H9 (cell line): ENCODE data around the gene TMEM145. TPM values are rescaled to one million over a fixed set of nuclear protein-coding genes. Genes with fewer than 3 reads are reported as not detected.

Experiments
- DNase-seq: peaks from one replicate; pipeline ENCODE4 v3.0.0-alpha.2; 2017
- H2AFZ ChIP-seq: one replicate; pipeline ENCODE4 v1.6.1; 2013; ENCODE audit warnings: mild to moderate bottlenecking, low read length, control low read depth, moderate library complexity
- H2AK5ac ChIP-seq: 2 replicates; pipeline ENCODE4 v1.6.1; 2013; ENCODE audit warnings: low read length, control low read depth, mixed read lengths; ENCODE audit not compliant: insufficient read length
- H2BK120ac ChIP-seq: one replicate; pipeline ENCODE4 v1.6.1; 2013; ENCODE audit warnings: low read depth, mild to moderate bottlenecking, low read length, control low read depth, inconsistent platforms; ENCODE audit not compliant: poor library complexity, severe bottlenecking
- H2BK12ac ChIP-seq: 2 replicates; pipeline ENCODE4 v1.6.1; 2013; ENCODE audit warnings: low read length, control low read depth, mixed read lengths, low read depth; ENCODE audit not compliant: insufficient read length
- H2BK15ac ChIP-seq: 2 replicates; pipeline ENCODE4 v1.6.1; 2013; ENCODE audit warnings: low read depth, low read length, control low read depth
- H2BK20ac ChIP-seq: one replicate; pipeline ENCODE4 v1.6.1; 2013; ENCODE audit warnings: low read depth, mild to moderate bottlenecking, low read length, control low read depth, inconsistent platforms; ENCODE audit not compliant: poor library complexity, severe bottlenecking
- H2BK5ac ChIP-seq: 2 replicates; pipeline ENCODE4 v1.6.1; 2013; ENCODE audit warnings: low read length, control low read depth, mixed read lengths; ENCODE audit not compliant: insufficient read length
- H3K14ac ChIP-seq: 2 replicates; pipeline ENCODE4 v1.6.1; 2013; ENCODE audit warnings: low read length, control low read depth; ENCODE audit not compliant: insufficient read depth
- H3K18ac ChIP-seq: 2 replicates; pipeline ENCODE4 v1.6.1; 2013; ENCODE audit warnings: low read depth, mild to moderate bottlenecking, mixed read lengths, low read length, control low read depth; ENCODE audit not compliant: insufficient read length
- H3K23ac ChIP-seq: 2 replicates; pipeline ENCODE4 v1.6.1; 2013; ENCODE audit warnings: low read length, control low read depth, mixed read lengths, low read depth; ENCODE audit not compliant: insufficient read length
- H3K23me2 ChIP-seq: 2 replicates; pipeline ENCODE4 v1.6.1; 2013; ENCODE audit warnings: low read depth, mild to moderate bottlenecking, mixed read lengths, low read length, control low read depth; ENCODE audit not compliant: insufficient read length, poor library complexity, severe bottlenecking
- H3K27ac ChIP-seq: 2 replicates; pipeline ENCODE4 v1.5.1; 2013; ENCODE audit warnings: low read length, control low read depth, mixed read lengths, low read depth; ENCODE audit not compliant: insufficient read length
- H3K27me3 ChIP-seq: 2 replicates; pipeline ENCODE4 v1.6.1; 2013; ENCODE audit warnings: low read length, control low read depth, inconsistent platforms; ENCODE audit not compliant: insufficient read depth
- H3K4ac ChIP-seq: 2 replicates; pipeline ENCODE4 v1.6.1; 2013; ENCODE audit warnings: low read depth, mild to moderate bottlenecking, control low read depth, inconsistent platforms, low read length, moderate library complexity
- H3K4me1 ChIP-seq: 2 replicates; pipeline ENCODE4 v1.6.1; 2013; ENCODE audit warnings: low read length, control low read depth, inconsistent platforms; ENCODE audit not compliant: insufficient read depth
- H3K4me2 ChIP-seq: 2 replicates; pipeline ENCODE4 v1.6.1; 2013; ENCODE audit warnings: low read length, control low read depth, mixed read lengths; ENCODE audit not compliant: insufficient read length, insufficient read depth
- H3K56ac ChIP-seq: 2 replicates; pipeline ENCODE4 v1.6.1; 2013; ENCODE audit warnings: low read depth, mild to moderate bottlenecking, mixed read lengths, low read length, control low read depth; ENCODE audit not compliant: insufficient read length
- H3K79me1 ChIP-seq: 2 replicates; pipeline ENCODE4 v1.6.1; 2013; ENCODE audit warnings: low read depth, mild to moderate bottlenecking, moderate library complexity, low read length, control low read depth, inconsistent platforms; ENCODE audit not compliant: insufficient read depth, poor library complexity, severe bottlenecking
- H3K79me2 ChIP-seq: 2 replicates; pipeline ENCODE4 v1.6.1; 2013; ENCODE audit warnings: low read length, control low read depth, inconsistent platforms; ENCODE audit not compliant: insufficient read depth
- H3K9ac ChIP-seq: 2 replicates; pipeline ENCODE4 v1.6.1; 2013; ENCODE audit warnings: low read length, control low read depth, mixed read lengths; ENCODE audit not compliant: insufficient read length; ENCODE audit errors: extremely low read depth
- H3K9me3 ChIP-seq: one replicate; pipeline ENCODE4 v1.6.1; 2013; ENCODE audit warnings: low read depth, low read length, inconsistent platforms; ENCODE audit not compliant: control insufficient read depth
- H3T11ph ChIP-seq: one replicate; pipeline ENCODE4 v1.6.1; 2013; ENCODE audit warnings: mild to moderate bottlenecking, low read length, control low read depth, inconsistent platforms
- H4K20me1 ChIP-seq: one replicate; pipeline ENCODE4 v1.6.1; 2013; ENCODE audit not compliant: control insufficient read depth, insufficient read length, insufficient read depth
- H4K5ac ChIP-seq: 2 replicates; pipeline ENCODE4 v1.6.1; 2013; ENCODE audit warnings: low read depth, mild to moderate bottlenecking, mixed read lengths, low read length, control low read depth; ENCODE audit not compliant: insufficient read length
- H4K8ac ChIP-seq: replicated peaks from 2 replicates; pipeline ENCODE4 v1.6.1; 2013; ENCODE audit warnings: low read length, control low read depth, mixed read lengths, low read depth; ENCODE audit not compliant: insufficient read length
- H4K91ac ChIP-seq: 2 replicates; pipeline ENCODE4 v1.6.1; 2013; ENCODE audit warnings: low read depth, mild to moderate bottlenecking, moderate library complexity, mixed read lengths, low read length, control low read depth; ENCODE audit not compliant: insufficient read length
- H3K27ac Mint-ChIP-seq, 3 experiments: 2 replicates in 2 of 3; 3 replicates in 1 of 3; pipeline ENCODE4 v1.8.0; 2020 to 2021; ENCODE audit warnings: mixed read lengths in 3 of 3, mild to moderate bottlenecking in 1 of 3, moderate library complexity in 1 of 3
- H3K27me3 Mint-ChIP-seq: 2 replicates; pipeline ENCODE4 v1.8.0; 2021; ENCODE audit warnings: low read depth, mild to moderate bottlenecking, moderate library complexity, mixed read lengths
- H3K36me3 Mint-ChIP-seq, 3 experiments: 2 replicates in 2 of 3; 3 replicates in 1 of 3; pipeline ENCODE4 v1.8.0; 2020 to 2021; ENCODE audit warnings: low read depth in 3 of 3, mixed read lengths in 3 of 3; ENCODE audit not compliant: insufficient read depth in 1 of 3
- H3K4me1 Mint-ChIP-seq, 2 experiments: 2 replicates each; pipeline ENCODE4 v1.8.0; 2020; ENCODE audit warnings: mixed read lengths in 2 of 2
- H3K4me3 Mint-ChIP-seq, 2 experiments: 2 replicates in 1 of 2; 3 replicates in 1 of 2; pipeline ENCODE4 v1.8.0; 2020 to 2021; ENCODE audit warnings: mild to moderate bottlenecking in 2 of 2, mixed read lengths in 2 of 2, moderate library complexity in 1 of 2
- H3K9me3 Mint-ChIP-seq, 2 experiments: 2 replicates in 1 of 2; 3 replicates in 1 of 2; pipeline ENCODE4 v1.8.0; 2020; ENCODE audit warnings: mild to moderate bottlenecking in 2 of 2, mixed read lengths in 2 of 2, moderate library complexity in 1 of 2
- WGBS: extraction: QIAGEN DNeasy Blood & Tissue Kit; methylation state at CpG from one replicate; pipeline ENCODE4 v1.1.7; 2013; ENCODE audit warnings: missing lambda C conversion rate, low lambda C conversion rate, mixed read lengths; ENCODE audit not compliant: insufficient read length; ENCODE audit errors: extremely low coverage; 5-methylcytosine and 5-hydroxymethylcytosine counted together
- total RNA-seq: library from RNA; stranded (reverse); gene quantifications from 2 replicates; pipeline ENCODE4 v1.2.1, GENCODE V29; 2021
- TF ChIP-seq, protein P1 (sequence below): fragments of 200-600 bp; sonication (generic); conservative IDR thresholded peaks from 3 replicates; pipeline ENCODE4 v1.8.0; 2021; ENCODE audit warnings: antibody characterized with exemption, mild to moderate bottlenecking

TMEM145 gene
- total RNA-seq, 1 experiment from 2014 or later = 4.5 TPM

DNA sequence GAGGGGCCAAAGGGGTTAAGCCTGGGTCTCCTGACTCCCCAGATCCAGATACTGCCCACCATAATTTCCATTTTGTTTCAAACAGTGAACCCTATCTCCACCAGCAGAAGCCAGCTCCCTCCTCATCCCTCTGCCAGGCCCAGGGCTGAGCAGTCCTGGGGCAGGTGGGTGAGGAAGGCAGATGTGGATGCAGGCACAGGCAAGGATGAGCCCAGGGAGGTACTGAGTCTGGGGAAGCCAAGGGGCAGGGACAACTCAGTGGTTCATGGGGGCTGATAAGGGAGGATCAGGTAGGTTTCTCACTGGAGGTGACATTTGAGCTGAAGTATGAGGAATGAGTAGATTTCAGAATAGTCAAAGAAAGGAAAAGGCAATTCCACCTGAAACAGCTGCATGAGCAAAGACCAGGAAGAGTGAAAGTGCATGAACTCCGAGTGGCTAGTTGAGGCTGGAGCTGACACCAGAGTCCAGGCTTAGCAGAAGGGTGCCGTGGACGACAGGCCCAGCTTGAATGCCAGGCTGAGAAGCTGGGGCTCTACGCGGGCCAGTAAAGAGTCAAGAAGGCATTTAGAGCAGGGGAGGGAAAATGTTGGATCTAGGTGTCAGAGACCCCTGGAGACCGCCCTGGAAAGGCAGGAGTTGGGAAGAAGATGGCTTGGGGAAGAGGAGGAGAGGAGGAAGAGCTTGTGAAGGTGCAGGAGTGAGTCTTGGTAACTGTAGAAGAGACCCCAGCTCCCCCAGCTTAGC is 33.8 kb upstream of the TMEM145 start:
- Histone ChIP-seq H2BK120ac (no peak overlapping the region), H3K4ac (no peak overlapping the region), H3K79me2 (no peaks in the 10 kb centered on the region), H4K91ac (no peak overlapping the region), H2BK12ac (no peak overlapping the region), H3K9me3 (no peaks in the 10 kb centered on the region), H2BK15ac (no peak overlapping the region), H3K79me1 (no peaks in the 10 kb centered on the region), H3K4me2 (peak overlapping the region; percentile 7), H4K8ac (no peak overlapping the region), H3K27me3 (no peaks in the 10 kb centered on the region), H2BK20ac (no peak overlapping the region), H2BK5ac (no peak overlapping the region), H3K4me1 (peaks cover 8% of the 10 kb centered on the region; the same call in 1 of the 2 replicates), H2AFZ (no peak overlapping the region), H3K23ac (no peak overlapping the region), H3K9ac (no peak overlapping the region), H4K20me1 (peaks cover 3% of the 10 kb centered on the region), H3K14ac (no peak overlapping the region), H4K5ac (no peak overlapping the region), H3K56ac (no peak overlapping the region), H3T11ph (no peak overlapping the region), H2AK5ac (no peak overlapping the region), H3K18ac (no peak overlapping the region), H3K23me2 (peaks cover 11% of the 10 kb centered on the region), H3K27ac (no peak overlapping the region)
- TF ChIP-seq, protein P1, sequence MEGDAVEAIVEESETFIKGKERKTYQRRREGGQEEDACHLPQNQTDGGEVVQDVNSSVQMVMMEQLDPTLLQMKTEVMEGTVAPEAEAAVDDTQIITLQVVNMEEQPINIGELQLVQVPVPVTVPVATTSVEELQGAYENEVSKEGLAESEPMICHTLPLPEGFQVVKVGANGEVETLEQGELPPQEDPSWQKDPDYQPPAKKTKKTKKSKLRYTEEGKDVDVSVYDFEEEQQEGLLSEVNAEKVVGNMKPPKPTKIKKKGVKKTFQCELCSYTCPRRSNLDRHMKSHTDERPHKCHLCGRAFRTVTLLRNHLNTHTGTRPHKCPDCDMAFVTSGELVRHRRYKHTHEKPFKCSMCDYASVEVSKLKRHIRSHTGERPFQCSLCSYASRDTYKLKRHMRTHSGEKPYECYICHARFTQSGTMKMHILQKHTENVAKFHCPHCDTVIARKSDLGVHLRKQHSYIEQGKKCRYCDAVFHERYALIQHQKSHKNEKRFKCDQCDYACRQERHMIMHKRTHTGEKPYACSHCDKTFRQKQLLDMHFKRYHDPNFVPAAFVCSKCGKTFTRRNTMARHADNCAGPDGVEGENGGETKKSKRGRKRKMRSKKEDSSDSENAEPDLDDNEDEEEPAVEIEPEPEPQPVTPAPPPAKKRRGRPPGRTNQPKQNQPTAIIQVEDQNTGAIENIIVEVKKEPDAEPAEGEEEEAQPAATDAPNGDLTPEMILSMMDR = no peak
- H3K27ac Mint-ChIP-seq = peak overlapping the region; percentile 49 to 91 (median 82); a peak in 6 of 7 replicates
- H3K36me3 Mint-ChIP-seq = peaks cover 0 to 10% (median 7%) of the 10 kb centered on the region in 3 experiments; a peak in 5 of 7 replicates
- no peaks in the 10 kb centered on the region; a peak in 2 of 5 replicates for H3K9me3 Mint-ChIP-seq
- peak; percentile 50 for DNase-seq
- no CpG with 5 or more reads among the region's 6 CpGs for whole genome bisulfite sequencing
- H3K4me1 Mint-ChIP-seq = peaks cover 27 to 31% of the 10 kb centered on the region in 2 experiments
- peak overlapping the region; percentile 66 to 88 for H3K4me3 Mint-ChIP-seq
- H3K27me3 Mint-ChIP-seq = no peaks in the 10 kb centered on the region
